Iris pigment epithelial cell (primary cell): ENCODE results near the gene TTLL13.
A peak's percentile ranks its signal among the peaks of the same experiment; 100 is the strongest.

Experiments used
- DNase-seq: peaks from one replicate; pipeline ENCODE4 v3.0.0-alpha.2; 2011; ENCODE audit warnings: low read depth

TTLL13 gene

DNA sequence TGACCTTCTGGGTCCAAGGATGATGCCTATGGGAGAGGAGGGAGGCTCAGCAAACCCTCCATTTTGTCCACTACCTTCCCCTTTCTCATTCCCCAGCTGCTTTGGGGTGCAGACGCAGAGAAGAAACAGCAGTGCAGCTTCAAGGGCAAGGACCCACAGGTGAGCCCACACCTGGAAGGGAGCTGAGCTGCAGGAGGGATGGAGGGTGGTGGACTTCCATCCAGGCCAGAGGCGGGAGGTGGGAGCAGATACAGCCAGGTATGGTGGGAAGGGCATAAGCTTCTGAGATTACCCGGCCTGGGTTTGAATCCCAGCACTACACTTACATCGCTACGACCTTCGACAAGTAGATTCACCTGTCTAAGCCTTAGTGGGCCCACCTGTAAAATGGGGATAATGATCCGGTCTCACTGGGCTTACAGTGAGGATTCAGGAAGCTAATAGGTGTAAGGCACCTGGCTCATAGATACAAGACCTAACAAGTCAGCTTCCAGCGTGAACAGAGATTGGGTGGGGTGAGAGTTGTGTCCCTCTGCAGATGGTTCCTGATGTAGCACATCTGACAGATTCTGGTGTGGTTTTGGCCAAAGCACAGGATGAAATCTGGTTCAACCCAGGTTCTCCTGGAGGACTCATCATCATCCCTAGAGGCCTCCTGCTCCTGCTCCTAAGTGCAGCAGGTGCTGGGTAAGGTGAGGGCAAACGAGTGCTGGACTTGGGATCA is 31.5 kb upstream of the TTLL13 start:
- DNase-seq: no peak

DNA sequence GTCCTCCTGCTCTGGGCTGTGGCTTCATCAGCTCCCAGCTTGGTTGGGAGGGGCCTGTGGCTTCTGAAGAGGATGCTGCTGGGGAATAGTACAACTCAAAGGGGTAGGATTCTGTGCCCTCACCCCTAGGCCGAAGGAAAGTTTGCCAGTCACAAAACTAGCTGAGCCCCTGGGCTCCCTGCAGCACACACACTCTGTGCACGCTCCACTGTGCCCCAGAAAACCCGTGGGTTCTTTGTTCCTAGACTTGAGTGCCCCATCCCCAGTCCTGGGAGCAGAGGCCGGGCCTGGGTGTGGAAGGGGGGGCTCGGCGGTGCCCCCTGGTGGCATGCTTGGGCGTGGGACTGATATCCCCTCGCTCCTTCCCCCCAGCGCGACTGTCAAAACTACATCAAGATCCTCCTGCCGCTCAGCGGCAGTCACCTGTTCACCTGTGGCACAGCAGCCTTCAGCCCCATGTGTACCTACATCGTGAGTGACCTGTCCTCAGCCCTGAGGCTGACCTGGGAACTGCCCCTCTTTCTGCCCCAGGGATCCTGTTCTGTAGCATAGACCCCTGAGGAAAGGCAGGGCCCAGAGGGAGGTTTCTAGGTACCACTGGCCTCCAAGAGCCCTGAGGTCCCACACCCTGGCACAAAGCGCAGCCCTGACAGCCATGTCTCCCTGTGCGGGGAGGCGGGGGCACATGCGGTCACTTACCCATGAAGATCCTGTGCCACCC is 29.8 kb upstream of the TTLL13 start:
- DNase-seq: no peak

- peak; percentile 73 for DNase-seq
Measured at GRCh38 chr15:90221246-90221900, 28.0 kb upstream of the TTLL13 start.

DNA sequence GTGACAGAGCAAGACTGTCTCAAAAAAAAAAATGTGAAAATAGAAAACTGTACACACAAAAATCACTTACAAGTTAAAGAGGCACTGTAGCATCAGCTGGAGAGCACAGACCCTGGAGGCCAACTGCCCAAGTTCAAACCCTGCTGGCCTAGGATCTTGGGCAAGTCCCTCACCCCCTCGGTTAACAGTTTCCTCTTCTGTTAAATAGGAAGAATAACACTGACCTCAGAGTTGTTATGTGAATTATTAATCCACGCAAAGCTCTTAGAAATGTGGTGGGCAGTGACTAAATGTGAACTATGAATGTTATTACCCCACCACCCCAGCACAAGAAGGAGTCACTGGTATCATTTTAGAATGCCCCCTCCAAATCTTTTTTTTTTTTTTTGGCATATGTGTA is 26.8 kb upstream of the TTLL13 start:
- no peak for DNase-seq

DNA sequence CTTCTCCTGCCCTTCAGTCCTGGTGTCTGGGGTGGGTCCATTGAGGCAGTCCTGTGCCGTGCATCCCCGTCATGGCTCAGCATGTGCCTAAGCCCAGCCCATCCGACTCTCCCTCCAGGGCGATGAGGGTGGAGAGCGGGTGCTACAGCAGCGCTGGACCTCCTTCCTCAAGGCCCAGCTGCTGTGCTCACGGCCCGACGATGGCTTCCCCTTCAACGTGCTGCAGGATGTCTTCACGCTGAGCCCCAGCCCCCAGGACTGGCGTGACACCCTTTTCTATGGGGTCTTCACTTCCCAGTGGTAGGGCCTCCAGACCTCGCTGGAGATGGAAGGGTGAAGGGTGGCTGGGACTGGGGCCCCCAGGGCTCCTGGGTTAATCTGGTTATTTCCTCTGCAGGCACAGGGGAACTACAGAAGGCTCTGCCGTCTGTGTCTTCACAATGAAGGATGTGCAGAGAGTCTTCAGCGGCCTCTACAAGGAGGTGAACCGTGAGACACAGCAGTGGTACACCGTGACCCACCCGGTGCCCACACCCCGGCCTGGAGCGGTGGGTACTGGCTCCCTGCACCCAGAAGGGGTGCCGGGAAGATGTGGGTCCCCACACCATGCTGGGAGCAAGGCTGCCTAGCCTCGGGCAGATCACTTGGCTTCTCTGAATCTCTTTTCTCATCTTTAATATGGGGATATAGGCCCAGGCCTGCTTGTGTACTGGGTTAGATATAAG is 25.8 kb upstream of the TTLL13 start:
- DNase-seq: no peak

GRCh38 chr15:90225047-90225446 is 24.3 kb upstream of the TTLL13 start:
- DNase-seq: no peak

DNA sequence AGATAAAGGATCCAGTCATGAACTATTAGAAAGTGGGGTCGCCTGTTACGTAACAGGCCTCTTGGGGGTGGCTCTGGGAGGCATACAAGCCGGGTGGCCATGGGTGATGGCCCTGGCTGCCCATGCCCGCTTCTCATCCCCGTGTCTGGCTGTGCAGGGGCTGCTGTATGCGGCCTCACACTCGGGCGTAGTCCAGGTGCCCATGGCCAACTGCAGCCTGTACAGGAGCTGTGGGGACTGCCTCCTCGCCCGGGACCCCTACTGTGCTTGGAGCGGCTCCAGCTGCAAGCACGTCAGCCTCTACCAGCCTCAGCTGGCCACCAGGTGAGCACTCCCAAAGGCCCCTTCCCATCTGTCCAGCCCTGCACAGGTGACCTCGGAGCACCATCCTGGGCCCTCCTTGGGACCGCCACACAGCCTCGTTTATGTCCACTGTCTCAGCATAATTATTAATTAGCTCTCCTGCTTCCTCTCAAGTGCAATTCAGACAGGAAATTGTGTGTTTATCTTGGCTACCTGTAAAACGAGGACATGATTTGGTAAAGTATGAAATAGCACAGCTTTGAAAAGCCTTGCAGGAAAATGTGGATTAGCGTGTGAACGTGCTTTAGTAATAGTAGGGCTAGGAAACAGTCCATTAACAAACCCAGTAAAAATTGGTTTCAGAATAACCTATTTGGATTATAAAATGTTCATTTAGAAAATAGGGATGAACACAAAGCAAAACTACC is 23.7 kb upstream of the TTLL13 start:
- no peak for DNase-seq

GRCh38 chr15:90227336-90227735 is 22.0 kb upstream of the TTLL13 start:
- DNase-seq: no peak

GRCh38 chr15:90227816-90228772 is 21.3 kb upstream of the TTLL13 start:
- no peak for DNase-seq

- no peak for DNase-seq
Measured at GRCh38 chr15:90228960-90229359, 20.4 kb upstream of the TTLL13 start.

- no peak for DNase-seq
Measured at GRCh38 chr15:90230071-90230494, 19.3 kb upstream of the TTLL13 start.

GRCh38 chr15:90230610-90231009 is 18.7 kb upstream of the TTLL13 start:
- no peak for DNase-seq

DNA sequence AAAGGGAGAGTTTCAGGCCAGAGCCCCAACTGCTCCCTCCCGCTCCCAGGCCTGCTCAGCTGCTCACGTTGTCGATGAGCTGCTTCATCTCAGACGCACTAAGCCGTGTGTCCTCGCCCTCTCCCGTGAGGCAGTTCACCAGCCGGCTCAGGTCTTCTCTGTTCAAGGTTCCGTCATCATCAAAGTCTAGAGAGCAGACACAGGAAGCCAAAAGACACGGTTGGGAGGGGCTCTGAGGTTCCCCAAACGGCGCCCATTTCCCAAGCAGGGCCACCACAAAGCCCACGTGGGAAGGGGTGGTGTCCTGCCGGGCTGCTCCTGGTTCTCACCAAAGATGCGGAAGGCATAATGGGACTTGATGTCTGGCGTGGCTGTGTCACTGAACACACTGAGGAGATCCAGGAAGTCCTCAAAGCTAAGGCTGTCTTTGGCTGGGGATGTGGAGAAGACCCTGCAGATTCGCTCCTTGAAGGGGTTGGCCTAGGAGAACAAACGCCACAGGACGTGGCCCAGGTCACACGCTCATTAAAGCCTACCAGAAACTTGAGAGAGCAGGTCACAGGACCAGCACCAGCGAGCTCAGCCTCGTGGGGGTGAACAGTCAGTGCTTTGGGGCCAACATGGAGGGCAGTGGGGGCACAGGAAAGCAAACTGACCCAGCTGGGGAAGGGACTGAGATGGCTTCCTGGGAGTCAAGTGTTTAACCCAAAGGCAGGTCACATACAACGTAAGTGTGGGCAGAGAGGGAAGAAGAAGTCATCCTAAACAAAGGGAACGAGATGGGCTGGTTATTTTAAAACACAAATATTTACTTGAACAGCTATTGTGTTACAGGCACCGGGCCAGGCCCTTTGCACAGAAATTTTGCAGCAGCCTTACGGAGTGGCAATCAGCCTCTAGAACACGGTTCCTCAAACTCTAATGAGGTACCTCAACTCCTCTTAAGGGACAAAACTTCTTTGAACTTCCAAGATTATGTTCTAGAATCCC is 18.0 kb upstream of the TTLL13 start:
- no peak for DNase-seq

DNA sequence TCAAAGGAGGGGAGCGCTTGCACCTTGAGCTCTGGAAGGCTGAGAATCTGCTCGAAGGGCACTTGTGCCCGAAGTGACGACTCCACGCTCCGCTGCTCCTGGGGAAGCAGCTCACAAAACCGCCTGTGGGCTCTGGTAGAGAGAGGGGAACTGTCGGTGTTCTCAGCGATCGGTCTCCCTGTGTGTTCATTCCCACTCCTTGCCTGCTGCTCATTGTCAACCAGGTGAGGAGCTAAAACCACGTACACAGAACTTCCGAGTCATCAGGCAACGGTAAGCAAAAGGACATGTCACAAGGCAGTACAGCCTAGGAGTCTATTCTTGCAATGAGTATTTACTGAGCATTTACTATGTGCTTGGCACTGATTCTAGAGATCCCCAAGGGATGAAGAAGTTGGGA is 17.2 kb upstream of the TTLL13 start:
- DNase-seq: no peak

- DNase-seq: peak; percentile 39
Measured at GRCh38 chr15:90232941-90233386, 16.4 kb upstream of the TTLL13 start.

DNA sequence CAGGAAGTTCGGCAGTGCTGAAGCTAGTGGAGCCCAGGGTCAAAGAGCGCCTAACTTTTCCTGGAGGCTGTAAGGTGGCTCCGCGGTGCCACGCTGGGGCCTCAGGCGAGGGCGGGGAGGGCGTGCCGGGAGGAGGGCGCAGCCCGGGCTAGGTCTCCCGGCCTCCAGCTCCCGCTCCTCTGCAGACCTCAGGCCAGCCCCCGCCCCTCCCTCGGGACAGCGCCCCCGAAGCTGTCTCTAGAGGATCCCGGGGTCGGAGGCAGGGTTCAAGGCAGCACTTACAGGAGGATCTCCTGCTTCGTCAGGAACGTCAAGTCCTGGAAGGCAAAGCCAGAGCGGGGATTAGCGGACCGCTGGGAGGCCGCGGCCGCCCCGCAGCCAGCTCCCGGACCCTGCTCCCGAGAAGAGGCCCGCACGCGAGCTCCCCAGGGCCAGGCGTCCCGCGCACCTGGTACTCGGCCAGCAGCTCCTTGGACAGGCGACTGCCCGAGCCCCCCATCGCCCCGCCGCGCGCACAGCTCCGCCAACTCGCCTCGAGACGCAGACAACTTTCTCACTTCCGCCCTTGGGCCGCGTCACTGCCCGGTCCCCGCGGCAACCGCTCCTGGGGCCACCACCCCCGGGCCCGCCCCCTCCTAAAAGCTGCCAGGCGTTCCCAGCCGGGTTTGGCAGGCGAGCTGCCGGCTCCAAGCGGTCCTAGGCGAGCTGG is 15.8 kb upstream of the TTLL13 start, which contains the start of gene CIB1:
TSS of gene CIB1 (minus strand) at position 555 of the 709 bp plus-strand sequence. CDS start at position 499, 56 bp downstream.
- DNase-seq: peak; percentile 97

DNA sequence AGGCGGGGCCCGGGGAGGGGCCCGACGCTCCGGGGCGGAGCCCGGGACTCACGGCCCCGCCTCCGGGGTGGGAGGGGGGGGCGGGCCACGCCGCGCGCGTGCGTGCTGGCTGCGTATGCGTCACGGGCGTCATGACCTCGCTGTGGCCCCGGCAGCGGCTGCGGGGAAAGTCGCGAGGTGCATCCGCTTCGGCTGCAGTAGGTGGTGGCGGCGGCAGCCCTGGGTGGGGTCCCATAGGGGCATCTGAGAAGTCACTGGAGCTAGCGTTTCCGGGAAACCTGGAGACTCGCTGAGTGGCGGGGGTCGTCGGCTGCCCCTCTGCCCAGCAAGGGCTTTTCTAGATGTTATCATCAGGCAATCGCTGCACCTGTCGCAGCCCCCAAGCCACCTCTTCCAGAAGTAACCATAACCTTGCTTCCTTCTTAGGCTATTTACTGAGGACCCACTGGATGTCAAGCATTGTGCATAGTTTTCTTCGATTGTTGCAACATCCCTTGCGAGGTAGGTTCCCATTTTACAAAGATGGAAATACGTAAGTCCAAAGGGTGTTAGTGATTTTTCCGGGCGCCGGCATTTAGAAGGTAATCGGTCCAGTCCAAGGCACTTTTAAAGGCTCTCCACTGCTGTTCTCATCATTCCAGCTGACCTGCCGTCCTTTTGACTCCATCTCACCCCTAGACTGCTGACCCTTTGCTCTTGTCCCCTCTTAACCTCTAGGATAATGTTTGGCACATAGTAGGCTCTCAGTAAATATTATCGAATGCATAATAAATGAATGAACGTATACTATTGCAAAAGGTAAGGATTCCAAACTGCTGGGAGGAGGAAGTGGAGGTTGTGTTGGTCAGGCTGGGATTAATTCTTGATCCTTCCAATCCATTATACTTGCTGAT is 15.0 kb upstream of the TTLL13 start, which contains the start of gene GDPGP1:
TSS of gene GDPGP1 (plus strand) at position 114 of the 893 bp plus-strand sequence. CDS start 6,700 bp downstream, outside the sequence.
- DNase-seq: peak; percentile 23
